PC-3 (cell line): ENCODE results near the gene HDAC4. TPM values are rescaled to one million over a fixed set of nuclear protein-coding genes. Genes with fewer than 3 reads are reported as not detected.

ENCODE experiments used
- ATAC-seq: fragments of 200-7000 bp; cut with Tn5 transposase; 2 replicates; pipeline ENCODE4 v1.9.1; 2020; ENCODE audit warnings: mild to moderate bottlenecking, moderate library complexity
- BruUV-seq: library from RNA; stranded (reverse); fragments of 400-500 nt; replicated peaks from 2 replicates; lab custom pipeline; 2021; lab: Mats Ljungman, UMichigan
- CTCF ChIA-PET: fragments of 300-600 bp; sonication (Branson Sonifier 250); formaldehyde crosslinking; loops from one replicate; lab custom pipeline; 2022; ENCODE audit warnings: antibody characterized with exemption; lab: Charles Lee
- POLR2A ChIA-PET: fragments of 300-600 bp; sonication (Branson Sonifier 250); formaldehyde crosslinking; loops from one replicate; lab custom pipeline; 2022; ENCODE audit warnings: antibody characterized with exemption; ENCODE audit not compliant: unreplicated experiment; lab: Charles Lee
- DNase-seq: peaks from one replicate; pipeline ENCODE4 v3.0.0-alpha.2; 2015
- H2AFZ ChIP-seq: fragments of 300-600 bp; sonication (generic); 2 replicates; pipeline ENCODE4 v1.6.0; 2016; ENCODE audit warnings: antibody characterized with exemption, low read length
- H3F3A ChIP-seq: fragments of 300-600 bp; sonication (generic); one replicate; pipeline ENCODE4 v1.6.0; 2017; ENCODE audit warnings: antibody characterized with exemption, low read length, control low read depth, mild to moderate bottlenecking; ENCODE audit not compliant: unreplicated experiment
- H3K27ac ChIP-seq: fragments of 300-600 bp; sonication (generic); 2 replicates; pipeline ENCODE4 v1.5.1; 2016; ENCODE audit warnings: mild to moderate bottlenecking, low read length
- H3K27me3 ChIP-seq: fragments of 300-600 bp; sonication (generic); 2 replicates; pipeline ENCODE4 v1.6.1; 2016; ENCODE audit warnings: low read length, mixed read lengths
- H3K36me3 ChIP-seq: fragments of 300-600 bp; sonication (generic); 2 replicates; pipeline ENCODE4 v1.6.1; 2016; ENCODE audit warnings: low read depth, mixed run types, low read length, mixed read lengths
- H3K4me1 ChIP-seq: fragments of 300-600 bp; sonication (generic); 2 replicates; pipeline ENCODE4 v1.5.1; 2016; ENCODE audit warnings: low read length; ENCODE audit not compliant: insufficient read depth
- H3K4me2 ChIP-seq: fragments of 300-600 bp; sonication (generic); 2 replicates; pipeline ENCODE4 v1.6.0; 2016; ENCODE audit warnings: low read length
- H3K4me3 ChIP-seq: fragments of 300-600 bp; sonication (generic); 2 replicates; pipeline ENCODE4 v1.5.1; 2016; ENCODE audit warnings: mild to moderate bottlenecking, low read length, mixed read lengths
- H3K79me2 ChIP-seq: fragments of 300-600 bp; sonication (generic); 2 replicates; pipeline ENCODE4 v1.6.1; 2017; ENCODE audit warnings: low read length, mixed read lengths
- H3K9ac ChIP-seq: fragments of 300-600 bp; sonication (generic); 2 replicates; pipeline ENCODE4 v1.6.0; 2016; ENCODE audit warnings: mild to moderate bottlenecking, low read length
- H3K9me2 ChIP-seq: fragments of 300-600 bp; sonication (generic); replicated peaks from 2 replicates; pipeline ENCODE4 v1.6.1; 2016; ENCODE audit warnings: mixed run types, low read length, mixed read lengths
- H3K9me3 ChIP-seq: fragments of 300-600 bp; sonication (generic); 2 replicates; pipeline ENCODE4 v1.6.1; 2016; ENCODE audit warnings: low read length, mixed read lengths
- H4K20me1 ChIP-seq: fragments of 300-600 bp; sonication (generic); 2 replicates; pipeline ENCODE4 v1.6.1; 2016; ENCODE audit warnings: low read length, mixed read lengths
- EZH2 ChIP-seq: fragments of 300-600 bp; sonication (generic); IDR thresholded peaks from one replicate; pipeline ENCODE4 v1.6.1; 2017; ENCODE audit warnings: antibody characterized with exemption, mild to moderate bottlenecking, low read length; ENCODE audit not compliant: unreplicated experiment
- EZH2phosphoT487 ChIP-seq: fragments of 300-600 bp; sonication (generic); IDR thresholded peaks from 2 replicates; pipeline ENCODE4 v1.6.1; 2018; ENCODE audit warnings: mild to moderate bottlenecking, antibody characterized with exemption, low read length, borderline replicate concordance
- intact Hi-C: fragments of 100-400 bp; cut with micrococcal nuclease; formaldehyde crosslinking; loops from 2 replicates; pipeline ENCODE4 v1.9.0; 2023
- total RNA-seq: library from RNA; depleted of rRNA; stranded (reverse); fragments of >200 nt; gene quantifications from 2 replicates; pipeline ENCODE4 v1.2.3, GENCODE V29; 2014
- TF ChIP-seq, protein P1 (sequence below): fragments of 300-600 bp; sonication (generic); conservative IDR thresholded peaks from 2 replicates; pipeline ENCODE4 v1.5.1; 2017; ENCODE audit warnings: antibody characterized with exemption, low read depth, mild to moderate bottlenecking, low read length

HDAC4 gene
- total RNA-seq, 1 experiment from 2014 or later, result 8.5 TPM

DNA sequence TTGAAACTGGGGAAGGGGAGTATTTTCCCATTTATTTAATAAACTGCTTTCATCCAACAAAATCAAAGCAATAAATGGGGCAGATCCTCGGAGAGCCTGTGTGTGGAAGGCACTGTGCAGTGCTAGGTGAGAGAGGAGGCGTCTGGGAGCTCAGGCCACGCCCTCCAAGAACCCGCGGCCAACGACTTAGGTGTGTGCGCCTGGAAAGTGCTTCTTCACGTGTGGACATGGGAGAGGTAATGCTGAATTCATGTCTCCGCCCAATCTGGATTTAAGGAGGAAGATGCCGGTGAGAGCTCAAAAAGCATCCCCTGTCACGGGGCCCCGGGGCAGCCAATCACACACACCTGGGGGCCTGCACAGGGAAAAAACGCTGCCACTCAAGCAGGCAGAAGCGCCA lies 77.4 kb downstream of the HDAC4 start:
- CTCF ChIA-PET, result no interaction called here
- Histone ChIP-seq H3K79me2 (peaks cover 8% of the 10 kb centered on the region), H2AFZ (no peak overlapping the region), H3K27me3 (no peaks in the 10 kb centered on the region), H3K9me2 (no peaks in the 10 kb centered on the region), H3K4me3 (no peak overlapping the region), H3K27ac (no peak overlapping the region), H3K9me3 (no peaks in the 10 kb centered on the region), H3K4me2 (no peak overlapping the region), H3K4me1 (peaks cover 13% of the 10 kb centered on the region), H3K36me3 (no peaks in the 10 kb centered on the region), H3K9ac (no peak overlapping the region), H4K20me1 (no peaks in the 10 kb centered on the region; the same call in 1 of the 2 replicates), H3F3A (no peaks in the 10 kb centered on the region)
- POLR2A ChIA-PET, result no interaction called here
- intact Hi-C loops, result no loop called here
- ATAC-seq, result no peak
- no peak for TF ChIP-seq EZH2phosphoT487
- TF ChIP-seq, protein P1, sequence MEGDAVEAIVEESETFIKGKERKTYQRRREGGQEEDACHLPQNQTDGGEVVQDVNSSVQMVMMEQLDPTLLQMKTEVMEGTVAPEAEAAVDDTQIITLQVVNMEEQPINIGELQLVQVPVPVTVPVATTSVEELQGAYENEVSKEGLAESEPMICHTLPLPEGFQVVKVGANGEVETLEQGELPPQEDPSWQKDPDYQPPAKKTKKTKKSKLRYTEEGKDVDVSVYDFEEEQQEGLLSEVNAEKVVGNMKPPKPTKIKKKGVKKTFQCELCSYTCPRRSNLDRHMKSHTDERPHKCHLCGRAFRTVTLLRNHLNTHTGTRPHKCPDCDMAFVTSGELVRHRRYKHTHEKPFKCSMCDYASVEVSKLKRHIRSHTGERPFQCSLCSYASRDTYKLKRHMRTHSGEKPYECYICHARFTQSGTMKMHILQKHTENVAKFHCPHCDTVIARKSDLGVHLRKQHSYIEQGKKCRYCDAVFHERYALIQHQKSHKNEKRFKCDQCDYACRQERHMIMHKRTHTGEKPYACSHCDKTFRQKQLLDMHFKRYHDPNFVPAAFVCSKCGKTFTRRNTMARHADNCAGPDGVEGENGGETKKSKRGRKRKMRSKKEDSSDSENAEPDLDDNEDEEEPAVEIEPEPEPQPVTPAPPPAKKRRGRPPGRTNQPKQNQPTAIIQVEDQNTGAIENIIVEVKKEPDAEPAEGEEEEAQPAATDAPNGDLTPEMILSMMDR, result no peak
- no peak for TF ChIP-seq EZH2
- BruUV-seq, result no TSS peak
- DNase-seq, result no peak

DNA sequence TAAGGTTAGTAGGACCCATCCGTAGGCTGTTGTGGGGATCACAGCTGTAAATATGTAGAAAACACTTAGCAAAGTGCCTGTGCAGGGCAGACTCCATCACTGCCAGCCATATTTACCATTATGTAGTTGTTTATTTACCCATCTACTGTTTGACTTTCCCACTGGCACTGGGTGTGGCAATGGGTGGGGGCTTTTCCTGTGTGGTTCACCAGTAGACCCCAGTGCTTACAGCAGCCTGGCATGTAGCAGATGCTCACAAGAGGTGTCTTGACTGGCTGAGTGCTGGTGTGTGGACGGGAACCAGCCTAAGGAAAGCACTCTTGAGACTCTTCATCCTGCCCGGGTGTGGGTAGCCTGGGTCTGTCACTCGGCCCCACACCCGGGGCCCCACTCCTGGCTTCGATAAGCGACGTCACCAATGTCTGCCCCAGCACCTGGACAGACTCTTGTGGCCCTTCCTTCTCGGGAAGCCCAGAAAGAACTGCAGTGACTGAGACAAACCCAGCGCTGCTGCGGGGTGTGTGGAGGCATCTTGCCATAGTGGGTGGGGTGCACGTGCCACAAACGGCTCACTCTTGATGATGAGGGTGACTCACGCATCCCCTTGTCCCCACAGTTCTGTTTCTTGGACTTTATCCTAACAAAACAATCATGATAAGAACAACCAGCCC lies 78.3 kb downstream of the HDAC4 start:
- POLR2A ChIA-PET, result no interaction called here
- no peaks in the 10 kb centered on the region for H3K36me3 ChIP-seq
- ATAC-seq (peak; percentile 27; the same call in 1 of the 2 replicates), DNase-seq (no peak)
- BruUV-seq, result no TSS peak
- H3K27me3 ChIP-seq, result no peaks in the 10 kb centered on the region
- H3K79me2 ChIP-seq, result peaks cover 13% of the 10 kb centered on the region
- H3K4me3 ChIP-seq, result no peak overlapping the region
- intact Hi-C loops, result no loop called here
- no peak overlapping the region for H3K27ac ChIP-seq
- no peak overlapping the region for H3K4me2 ChIP-seq
- no peak overlapping the region for H2AFZ ChIP-seq
- CTCF ChIA-PET, result no interaction called here
- no peaks in the 10 kb centered on the region; the same call in 1 of the 2 replicates for H4K20me1 ChIP-seq
- no peaks in the 10 kb centered on the region for H3K9me2 ChIP-seq
- peaks cover 13% of the 10 kb centered on the region for H3K4me1 ChIP-seq
- TF ChIP-seq EZH2 (no peak), EZH2phosphoT487 (no peak)
- TF ChIP-seq, protein P1, result no peak
- H3F3A ChIP-seq, result no peaks in the 10 kb centered on the region
- no peaks in the 10 kb centered on the region for H3K9me3 ChIP-seq
- no peak overlapping the region for H3K9ac ChIP-seq
